ENCODE data around the gene AGA.

DNA sequence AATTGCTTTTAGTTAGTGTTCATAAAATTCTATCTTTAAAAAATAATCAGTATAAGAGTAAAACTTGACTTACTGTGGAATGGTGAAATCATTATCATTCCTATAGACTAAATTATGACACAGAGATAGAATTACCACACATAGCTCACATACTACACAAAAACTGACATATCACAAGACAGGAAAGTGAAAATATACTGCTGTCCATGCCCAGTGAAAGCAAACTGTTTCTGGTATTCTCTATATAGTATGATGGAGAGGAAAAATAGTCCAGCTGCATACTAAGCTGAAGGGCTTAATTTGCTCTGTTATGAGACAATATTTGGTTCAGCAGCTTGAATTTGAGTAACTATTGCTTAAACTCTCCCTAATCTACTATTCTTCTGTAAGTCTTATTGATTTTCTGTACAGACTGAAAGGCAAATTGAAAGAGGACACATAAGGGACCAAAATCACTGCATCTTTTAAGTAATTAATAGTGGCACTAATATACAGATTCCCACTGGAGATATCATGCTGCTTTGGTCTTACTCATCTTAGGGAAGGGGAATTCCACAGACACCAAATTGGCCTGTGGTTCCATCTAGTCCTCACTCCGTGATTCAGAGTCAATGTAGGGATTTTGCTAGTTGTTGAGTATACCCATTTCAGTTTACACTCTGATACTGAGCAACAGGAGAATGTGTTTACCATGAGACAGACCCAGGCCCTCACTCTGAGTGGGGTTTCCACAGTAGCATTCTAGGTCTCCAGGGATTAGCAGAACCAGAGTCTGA lies 47.4 kb upstream of the AGA start:
- no peak for TF ChIP-seq EZH2 (optimal IDR thresholded peaks at IDR 0.05; ENCODE audit: low read depth, low read length)
- TF ChIP-seq, protein P1, sequence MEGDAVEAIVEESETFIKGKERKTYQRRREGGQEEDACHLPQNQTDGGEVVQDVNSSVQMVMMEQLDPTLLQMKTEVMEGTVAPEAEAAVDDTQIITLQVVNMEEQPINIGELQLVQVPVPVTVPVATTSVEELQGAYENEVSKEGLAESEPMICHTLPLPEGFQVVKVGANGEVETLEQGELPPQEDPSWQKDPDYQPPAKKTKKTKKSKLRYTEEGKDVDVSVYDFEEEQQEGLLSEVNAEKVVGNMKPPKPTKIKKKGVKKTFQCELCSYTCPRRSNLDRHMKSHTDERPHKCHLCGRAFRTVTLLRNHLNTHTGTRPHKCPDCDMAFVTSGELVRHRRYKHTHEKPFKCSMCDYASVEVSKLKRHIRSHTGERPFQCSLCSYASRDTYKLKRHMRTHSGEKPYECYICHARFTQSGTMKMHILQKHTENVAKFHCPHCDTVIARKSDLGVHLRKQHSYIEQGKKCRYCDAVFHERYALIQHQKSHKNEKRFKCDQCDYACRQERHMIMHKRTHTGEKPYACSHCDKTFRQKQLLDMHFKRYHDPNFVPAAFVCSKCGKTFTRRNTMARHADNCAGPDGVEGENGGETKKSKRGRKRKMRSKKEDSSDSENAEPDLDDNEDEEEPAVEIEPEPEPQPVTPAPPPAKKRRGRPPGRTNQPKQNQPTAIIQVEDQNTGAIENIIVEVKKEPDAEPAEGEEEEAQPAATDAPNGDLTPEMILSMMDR (IDR thresholded peaks at IDR 0.05; ENCODE audit: low read length): no peak
